NCI-H1694 (cell line): ENCODE data around the gene C14orf119.

ENCODE experiments used
- DNase-seq: peaks from one replicate; lab custom pipeline; 2025; lab: John Stamatoyannopoulos, UW

Gene C14orf119, protein sequence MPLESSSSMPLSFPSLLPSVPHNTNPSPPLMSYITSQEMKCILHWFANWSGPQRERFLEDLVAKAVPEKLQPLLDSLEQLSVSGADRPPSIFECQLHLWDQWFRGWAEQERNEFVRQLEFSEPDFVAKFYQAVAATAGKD

DNA sequence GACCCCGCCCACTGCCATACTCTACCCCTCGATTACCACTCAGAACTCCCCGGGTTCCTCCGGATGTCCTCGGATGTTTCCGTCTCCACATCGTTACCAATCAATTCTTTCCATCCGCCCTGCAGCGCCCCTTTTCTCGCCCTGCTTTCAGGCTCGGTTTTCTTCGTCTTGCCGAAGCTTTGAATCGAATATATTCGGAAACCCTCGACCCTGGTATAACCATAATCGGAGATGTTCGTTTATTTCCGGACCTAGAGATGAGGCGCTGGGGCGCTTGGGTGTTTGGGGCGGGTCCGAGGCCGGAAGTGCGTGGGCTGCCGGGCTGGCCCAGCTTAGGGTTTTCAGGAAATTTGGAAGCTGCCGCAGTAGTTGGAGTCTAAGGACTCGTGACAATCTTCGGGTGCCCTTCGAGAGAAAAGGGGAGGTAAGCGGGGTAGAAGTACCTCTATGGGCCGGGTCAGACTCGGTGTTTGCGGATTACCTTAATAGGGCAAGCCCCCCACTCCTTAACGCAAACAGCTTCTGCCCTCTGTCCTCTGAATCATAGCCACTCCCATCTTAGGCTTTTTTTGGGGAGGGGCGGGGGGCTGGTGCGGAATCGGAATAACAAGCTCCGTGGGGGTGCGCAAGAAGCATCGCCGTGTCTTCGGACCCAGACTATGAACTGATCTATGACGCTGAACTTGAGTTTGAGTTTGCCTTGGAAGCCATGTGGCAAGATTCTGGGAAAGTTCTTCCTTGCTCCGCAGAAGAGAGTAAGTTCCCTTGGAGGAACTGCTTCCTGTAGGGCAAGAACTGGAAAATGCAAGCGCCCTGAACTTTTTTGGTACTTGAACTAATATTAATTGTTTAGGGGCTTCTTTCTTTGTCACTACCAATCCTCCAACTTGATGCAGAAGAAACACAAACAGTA, at the start of gene C14orf119:
C14orf119 (plus strand) TSS at position 310 of the 913 bp plus-strand sequence. CDS start 2,154 bp downstream, outside the sequence.
- DNase-seq, result no peak

DNA sequence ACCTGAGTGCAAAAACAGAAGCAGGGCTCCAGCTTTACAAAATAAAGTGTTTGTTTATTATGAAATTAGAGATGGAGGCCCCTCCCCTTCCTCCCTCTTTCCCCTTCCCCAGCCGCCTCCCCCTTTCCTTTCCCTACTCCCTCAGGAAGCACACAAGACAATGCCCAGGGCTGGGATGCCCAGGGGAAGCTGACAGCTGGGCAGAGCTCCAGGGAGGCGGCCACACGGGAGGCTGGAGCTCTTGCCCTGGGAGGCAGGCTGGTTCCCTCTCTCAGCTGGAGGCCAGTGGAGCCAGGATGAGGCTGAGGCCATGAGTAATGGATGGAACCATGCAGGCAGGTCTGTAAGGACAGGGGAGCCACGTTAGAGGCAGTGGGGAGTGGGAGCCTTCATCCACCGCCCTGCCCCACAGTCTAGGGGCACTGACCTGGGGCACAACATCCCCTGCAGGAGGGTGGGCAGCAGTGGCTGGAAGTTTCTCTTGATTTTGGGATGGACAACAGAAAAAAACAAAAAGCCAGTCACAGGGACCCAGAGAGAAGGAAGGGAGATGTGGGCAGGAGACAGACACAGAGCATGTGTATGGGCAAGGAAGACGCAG, 48.2 kb upstream of the C14orf119 start:
- no peak for DNase-seq

DNA sequence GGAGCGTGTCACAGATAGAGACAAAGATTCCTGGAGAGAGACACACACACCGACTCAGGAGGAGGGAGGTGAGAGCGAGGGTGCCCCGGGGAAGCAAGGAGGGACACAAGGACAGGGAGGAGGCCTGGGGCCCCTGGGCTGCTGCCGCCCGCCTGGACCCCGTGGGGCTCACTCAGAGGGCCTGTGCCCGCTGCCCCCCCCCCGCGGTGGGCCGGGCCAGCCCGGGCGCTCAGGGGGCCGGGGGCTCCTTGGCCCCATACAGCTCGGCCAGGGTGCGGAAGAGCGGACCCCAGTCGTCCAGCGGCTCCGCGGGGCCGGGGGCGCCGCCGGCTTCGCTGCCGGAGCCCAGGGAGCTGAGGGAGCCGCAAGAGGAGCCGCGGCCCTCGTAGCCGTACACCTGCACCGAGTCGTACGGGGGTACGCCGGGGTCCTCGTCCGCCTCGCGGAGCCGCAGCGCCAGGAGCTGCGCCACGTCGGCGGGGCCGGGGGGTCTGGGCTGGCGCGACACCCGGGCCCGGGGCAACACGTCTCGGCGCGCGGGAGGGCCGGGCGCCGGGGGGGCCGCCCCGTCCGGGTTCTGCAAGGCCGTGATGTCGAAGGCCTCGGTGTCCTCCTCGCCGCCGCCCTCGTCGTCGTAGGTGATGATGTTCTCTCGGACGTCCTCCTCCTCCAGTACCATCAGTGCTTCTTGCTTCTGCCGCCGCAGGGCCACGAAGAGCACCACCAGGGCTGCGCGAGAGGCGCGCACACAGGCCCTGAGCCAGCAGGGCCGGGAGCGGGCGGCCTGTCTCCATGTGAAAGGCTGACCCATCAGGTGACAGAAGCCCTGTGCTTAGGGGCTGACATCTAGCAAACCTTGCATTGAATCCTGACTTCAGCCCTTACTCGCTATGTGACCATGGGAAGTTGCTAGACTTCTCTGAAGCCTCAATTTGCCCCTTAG, 47.3 kb upstream of the C14orf119 start:
- DNase-seq, result no peak

DNA sequence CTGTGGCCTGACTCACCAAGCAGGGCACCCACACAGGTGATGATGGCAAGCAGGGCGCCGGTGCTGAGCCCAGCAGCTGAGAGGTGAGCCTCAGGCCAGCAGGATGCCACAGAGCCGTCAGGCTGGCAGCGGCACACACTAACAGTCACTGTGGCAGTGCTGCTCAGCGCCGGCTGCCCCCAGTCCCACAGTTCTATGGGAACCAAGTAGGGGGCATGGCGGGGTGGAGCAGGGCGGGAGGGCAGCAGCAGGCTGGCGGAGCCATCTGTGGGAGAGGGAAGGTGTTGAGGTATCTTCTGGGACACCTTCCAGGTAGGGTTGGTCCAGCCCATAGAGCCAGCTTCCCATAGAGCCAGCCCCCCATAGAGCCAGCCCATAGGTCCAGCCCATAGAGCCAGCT, 46.3 kb upstream of the C14orf119 start:
- DNase-seq, result no peak

DNA sequence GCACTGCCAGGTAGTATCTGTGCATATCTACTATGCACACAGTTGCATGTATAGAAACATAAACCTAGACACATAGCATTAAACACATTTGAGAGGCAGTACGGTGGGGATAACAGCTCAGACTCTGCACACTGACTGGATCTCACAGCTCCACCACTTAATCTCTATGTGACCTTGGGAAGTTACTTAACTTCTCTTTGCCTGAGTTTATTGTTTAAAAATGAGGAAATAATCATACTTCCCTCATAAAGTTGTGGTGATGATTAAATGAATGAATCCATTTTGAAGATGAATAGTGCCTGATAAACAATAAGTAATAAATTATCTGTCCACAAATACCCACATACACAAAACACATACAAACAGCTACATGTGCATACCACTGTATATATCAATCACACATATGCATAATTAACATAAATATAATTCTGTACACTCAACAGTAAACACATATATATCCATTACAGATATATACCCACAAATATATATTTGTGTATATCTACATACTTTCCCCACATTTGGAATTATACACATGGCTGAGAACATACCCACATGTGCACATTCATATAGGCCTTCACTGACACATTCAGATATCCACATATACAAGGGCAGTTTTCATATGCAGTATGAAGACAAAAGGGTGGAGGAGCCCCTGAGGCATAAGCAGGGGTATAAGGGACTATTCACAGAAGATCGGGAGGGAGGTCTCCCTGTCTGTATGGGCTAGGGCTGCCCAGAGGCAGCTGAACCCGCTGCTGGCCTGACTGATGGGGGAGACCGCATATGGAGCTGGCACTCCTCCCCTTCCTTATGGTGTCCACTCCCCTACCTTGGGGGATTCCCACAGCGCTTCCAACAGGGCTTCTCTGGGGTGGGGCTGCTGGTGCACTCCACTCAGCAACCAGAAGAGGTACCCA, 43.9 kb upstream of the C14orf119 start:
- DNase-seq, result no peak

DNA sequence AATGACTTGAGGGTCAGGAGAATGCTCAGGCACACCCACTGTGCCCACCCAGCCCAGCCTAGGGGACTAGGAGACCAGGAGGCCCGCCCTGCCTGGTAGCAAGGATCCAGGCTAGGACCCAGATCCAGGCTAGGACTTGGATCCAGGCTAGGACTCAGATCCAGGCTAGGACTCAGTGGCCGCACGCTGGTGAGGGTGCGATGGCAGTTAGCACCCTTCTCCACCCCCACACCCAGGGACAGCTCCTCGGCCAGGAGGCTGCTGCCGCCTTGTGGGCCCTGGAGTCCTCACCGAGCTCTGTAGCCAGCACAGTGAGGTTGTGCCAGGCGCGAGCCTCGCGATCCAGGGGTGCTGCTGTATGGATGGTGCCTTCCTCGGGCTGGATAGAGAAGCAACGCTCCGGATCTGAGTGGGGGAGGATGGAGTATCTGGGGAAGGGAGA, 43.1 kb upstream of the C14orf119 start:
- DNase-seq, result no peak

DNA sequence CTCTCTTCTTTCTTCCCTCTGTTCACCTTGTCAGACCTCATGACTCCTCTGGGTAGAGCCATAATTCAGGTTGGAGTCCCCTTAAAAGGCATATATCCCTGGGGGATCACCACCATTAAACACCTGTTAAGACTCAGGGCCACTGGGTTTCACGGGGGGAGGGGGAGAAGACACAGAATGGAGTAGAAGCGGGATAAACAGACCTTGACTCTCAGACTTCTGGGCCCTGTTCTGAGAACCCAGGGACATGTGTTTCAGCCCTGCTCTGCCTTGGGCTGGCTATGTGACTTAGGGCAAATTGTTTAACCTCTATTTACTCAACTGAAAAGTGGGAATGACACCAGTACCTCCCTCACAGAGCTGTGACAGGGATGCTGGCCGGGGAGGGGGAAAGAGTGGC, 42.6 kb upstream of the C14orf119 start:
- DNase-seq, result no peak

DNA sequence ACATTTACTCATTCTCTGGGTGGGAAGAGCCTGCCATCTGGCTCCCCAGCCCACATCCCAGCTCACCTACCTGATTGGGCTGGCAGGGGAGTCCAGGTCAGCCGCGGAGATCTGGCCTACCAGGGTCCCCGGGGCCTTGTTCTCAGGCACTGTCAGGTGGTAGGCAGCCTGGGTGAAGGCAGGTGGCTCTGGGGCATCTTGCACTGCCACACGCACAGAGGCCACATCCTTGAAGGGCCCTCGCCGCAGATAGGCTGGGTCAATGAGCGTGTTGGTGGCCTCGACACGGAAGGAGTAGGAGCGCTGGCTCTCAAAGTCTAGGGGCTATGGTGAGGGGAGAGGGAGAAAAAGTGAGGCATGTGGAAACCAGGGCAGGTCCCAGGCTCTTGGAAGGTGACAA, 41.9 kb upstream of the C14orf119 start:
- DNase-seq, result no peak

DNA sequence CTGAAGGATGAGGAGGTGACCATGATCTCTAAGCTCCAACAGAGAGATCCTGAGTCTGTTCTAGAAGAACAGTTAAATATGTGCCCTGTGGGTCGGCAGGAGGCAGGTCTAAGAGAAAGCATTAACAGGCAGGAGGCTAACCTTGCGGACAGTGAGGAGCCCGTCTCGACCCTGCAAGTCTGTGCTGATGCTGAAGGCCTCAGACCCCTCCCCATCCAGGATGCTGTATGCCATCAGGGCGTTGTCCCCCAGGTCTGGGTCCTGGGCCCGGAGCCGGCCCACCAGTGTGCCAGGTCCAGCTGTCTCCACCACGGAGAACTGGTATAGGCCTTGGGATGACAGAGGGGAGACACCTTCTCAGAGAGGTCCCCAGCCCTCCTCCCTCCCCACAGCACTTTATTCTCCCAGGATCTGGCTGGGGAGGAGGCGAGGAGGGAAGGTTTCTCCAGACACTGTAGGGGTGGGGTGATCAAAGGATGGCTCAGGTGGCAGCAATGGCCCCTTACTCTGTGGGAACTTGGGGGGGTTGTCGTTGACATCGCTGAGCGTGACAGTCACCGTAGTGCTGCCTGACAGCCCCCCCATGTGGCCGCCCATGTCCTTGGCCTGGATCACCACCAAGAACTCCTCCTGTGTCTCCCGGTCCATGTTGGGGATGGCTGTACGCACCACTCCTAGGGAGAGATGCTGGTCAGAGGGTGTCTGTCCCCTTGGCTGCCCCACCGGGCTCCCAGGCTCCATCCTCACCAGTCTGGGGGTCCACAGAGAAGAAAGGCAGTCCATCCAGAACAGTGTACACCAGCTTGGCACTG, 41.1 kb upstream of the C14orf119 start:
- no peak for DNase-seq

DNA sequence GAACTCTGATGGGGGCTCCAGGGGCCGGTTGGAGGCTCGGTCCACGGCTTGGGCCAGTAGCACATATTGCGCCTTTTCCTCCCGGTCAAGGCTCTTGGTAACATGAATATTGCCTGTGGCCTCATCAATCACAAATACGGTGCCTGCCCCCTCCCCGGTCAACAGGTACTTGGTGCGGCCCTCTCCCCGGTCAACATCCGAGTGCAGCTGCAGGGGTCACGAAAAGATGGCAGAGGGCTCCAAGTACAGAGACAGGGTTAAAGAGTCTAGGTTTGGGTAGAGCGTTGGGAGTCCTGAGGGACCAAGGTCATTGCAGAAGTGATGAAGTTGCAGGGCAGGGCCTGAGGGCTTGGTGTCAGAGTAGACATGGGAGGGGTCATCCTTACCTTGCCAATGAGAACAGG, 40.2 kb upstream of the C14orf119 start:
- no peak for DNase-seq

DNA sequence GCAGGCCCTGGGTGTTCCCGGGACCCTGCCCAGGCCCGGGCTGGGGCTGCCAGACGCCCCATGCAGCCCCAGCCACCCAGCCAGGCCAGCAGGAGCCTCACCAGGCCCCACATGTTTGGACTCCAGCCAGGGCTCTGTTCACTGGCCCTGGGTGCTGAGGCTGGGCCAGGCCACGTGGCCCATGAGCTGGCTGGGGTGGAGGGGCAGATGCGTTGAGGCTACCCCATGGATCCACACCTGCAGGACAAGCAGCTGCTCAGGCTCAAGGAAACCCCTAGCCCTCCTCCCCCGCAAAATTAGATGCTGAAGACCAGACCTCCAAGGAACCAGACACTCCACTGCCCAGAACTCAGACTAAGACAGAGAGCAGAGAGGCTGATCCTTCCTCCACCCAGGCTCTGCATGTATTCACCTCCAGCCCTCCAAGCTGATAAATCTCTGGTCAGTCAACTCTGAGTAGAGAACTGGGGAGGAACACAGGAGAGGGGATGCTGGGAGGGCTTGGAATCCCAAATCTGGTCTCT, 39.6 kb upstream of the C14orf119 start:
- no peak for DNase-seq

DNA sequence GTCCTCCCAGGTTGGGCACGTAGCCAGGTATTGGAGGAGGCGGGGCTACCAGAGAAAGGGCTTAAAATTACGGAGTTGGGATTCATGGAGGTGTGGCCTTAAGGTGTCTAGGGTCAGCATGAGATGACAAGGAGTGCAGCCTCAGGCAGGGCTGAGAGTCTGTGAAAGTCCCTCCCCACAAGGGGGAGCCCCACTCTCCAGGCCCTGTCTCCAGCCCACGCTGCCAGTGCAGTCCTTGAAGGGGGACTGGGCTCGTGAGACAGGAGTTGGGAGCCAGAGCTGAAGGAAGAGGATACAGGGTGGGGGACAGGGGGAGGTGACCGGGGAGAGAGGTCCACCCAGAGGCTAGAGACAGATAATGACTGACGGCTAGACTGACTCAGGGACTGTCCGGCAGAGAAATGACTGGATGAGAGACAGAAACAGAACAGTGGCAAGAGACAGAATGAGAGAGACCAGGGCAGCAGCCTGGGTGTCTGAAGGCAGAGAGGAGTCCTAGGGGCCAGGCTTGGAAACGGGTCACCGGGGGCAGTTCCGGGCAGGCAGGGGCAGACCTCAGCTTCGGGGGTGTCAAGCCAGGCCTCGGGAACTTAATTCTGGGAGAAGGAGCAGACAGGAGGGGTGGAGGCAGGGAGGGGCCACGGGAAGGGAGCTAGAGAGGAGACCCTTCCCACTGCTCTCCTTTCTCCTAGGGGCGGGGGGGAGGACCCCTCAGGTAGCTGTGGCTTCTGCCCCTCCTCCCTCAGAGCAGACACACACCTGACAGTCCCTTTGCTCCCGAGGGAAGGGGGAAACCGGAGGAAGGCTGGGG, 39.0 kb upstream of the C14orf119 start:
- DNase-seq, result no peak

DNA sequence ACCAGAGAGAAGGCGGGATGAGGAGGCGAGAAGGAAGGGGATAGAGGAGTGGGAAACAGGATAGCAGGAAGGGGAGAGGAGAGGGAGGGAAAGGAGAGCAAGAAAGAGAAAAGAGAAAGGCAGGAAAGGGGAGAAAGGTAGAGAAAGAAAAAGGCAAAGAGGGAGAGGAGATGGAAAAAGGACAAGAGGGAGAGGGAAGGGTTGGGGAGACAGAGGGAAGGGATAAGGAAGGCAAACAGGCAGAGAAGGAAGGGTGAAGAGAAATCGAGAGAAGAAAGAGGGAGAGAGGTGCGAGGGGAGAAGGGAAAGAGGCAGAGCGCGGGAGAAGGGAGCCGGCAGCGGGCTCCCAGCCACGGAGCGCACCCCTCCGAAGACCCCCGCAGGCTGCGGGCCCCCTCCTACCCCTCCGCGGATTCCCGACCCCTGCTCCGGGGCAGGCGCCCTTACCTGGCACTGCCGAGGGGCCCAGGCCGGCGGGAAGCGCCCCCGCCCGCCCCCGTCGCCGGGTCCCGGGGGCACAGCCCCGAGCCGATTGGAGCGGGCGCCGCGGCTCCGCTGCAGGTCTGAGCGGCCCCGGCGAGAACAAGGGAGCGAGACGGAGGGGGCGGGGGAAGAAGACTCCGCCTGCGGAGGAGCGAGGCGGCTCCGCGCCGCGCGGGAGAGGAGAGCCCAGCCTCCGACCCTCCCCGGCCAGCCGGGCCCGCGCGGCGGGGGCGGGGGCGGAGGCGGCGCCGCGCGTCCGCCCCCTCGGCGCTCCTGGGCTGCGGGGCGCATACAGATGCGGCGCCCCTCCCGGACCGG, 38.1 kb upstream of the C14orf119 start, which contains the start of gene CDH24:
CDH24 (minus strand) TSS at position 565 of the 801 bp plus-strand sequence. CDS start 1,787 bp downstream, outside the sequence.
- no peak for DNase-seq

DNA sequence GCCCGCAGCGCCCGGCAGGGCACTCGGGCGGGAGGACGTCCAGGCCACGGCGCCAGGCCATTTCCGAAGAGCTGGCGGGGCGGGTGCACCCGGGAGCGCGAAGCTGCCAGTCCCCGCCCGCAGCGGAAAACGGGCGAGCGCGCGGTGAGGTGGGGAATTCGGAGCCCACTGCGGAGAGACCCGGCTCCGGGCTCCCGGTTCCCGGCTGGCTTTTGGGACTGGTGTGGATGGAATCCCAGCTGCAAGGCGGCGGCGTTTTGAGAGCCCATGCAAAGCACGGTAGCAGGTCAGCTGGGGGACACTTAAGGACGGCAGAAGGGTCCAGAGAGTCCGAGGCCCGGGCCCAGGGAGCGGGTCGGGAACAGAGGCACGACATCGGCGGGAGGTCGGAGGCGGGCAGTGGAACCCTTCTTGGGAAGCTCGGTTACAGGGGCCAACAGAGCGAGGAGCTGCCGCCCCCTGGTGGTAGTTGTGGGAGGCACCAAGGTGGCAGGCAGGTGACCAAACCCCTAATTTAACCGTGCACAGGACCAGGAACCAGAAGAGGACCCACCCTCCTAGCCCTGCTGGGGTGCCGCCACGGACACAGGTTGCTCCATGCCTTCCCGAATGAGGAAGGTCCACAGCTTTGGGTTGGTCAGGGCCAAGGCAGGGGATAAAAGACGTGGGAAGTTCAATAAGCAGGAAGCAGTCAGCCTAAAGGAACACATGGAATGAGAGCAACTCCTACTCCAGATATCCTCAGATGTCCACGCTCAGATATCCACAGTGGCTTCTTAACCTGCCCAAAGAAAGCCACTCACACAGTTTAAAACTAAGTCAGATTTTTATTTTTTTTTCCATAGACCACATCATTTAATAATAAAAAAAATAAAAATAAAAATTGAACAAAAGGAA, 37.3 kb upstream of the C14orf119 start:
- DNase-seq, result no peak

DNA sequence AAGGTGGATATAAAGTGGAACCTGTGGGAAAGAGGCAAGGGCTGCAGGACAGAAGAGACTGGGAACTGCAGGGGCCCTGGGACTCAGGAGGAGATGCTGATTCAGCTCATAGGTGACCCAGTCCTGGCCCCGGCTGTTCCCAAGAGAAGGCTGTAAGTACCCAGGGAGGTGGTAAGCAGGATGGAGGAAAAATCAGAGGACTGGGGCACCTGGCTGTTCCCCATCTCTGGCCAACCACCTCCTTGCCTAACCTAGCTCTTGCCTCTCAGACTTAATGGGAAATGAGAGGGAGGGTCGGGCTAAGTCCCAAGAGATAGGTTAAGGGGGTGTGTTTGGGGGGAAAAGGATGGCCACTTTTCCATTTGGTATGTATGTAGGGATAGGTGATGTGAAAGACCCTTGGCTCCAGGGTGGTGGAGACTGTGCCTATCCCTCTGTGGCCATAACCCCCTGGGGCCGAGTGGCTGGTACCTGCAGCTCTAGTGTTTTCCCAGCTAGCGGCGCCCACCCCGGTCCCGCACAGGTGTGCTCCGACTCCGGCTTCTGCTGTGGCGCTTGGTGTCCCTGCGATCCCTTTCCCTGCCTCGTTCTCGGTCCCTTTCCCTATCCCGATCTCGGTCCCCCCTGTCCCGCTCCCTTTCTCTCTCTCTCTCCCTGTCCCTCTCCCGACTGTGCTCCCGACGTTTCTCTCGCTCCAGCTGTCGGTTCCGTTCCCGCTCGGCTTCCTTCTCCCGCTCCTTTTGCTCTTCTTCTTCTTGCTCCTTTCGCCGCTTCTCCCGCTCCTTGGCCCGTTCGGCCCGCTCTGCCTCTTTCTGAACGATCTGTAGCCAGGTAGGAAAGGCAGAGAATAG, 36.4 kb upstream of the C14orf119 start:
- DNase-seq, result no peak
